GM12878 (cell line): ENCODE data around the gene ROR2. TPM values are rescaled to one million over a fixed set of nuclear protein-coding genes. Genes with fewer than 3 reads are reported as not detected.

ENCODE experiments used
- ATAC-seq: fragments of 200-7000 bp; cut with Tn5 transposase; 3 replicates; pipeline ENCODE4 v1.9.1; 2020; ENCODE audit warnings: mild to moderate bottlenecking, moderate library complexity
- BruUV-seq: library from RNA; stranded (reverse); fragments of 400-500 nt; replicated peaks from 2 replicates; lab custom pipeline; 2021; lab: Mats Ljungman, UMichigan
- CTCF ChIA-PET: fragments of 300-600 bp; sonication (Branson Sonifier 250); formaldehyde crosslinking; extraction: SDS; loops from one replicate; lab custom pipeline; 2021; ENCODE audit warnings: inconsistent platforms; lab: Yijun Ruan, JAX
- POLR2A ChIA-PET: fragments of 350-600 bp; formaldehyde crosslinking; extraction: SDS; loops from one replicate; lab custom pipeline; 2021; ENCODE audit warnings: inconsistent platforms; lab: Charles Lee
- RAD21 ChIA-PET: fragments of 300-600 bp; sonication (Branson Sonifier 250); formaldehyde crosslinking; loops from one replicate; lab custom pipeline; 2023; ENCODE audit warnings: antibody characterized with exemption; ENCODE audit not compliant: unreplicated experiment; lab: Charles Lee
- SMC1A ChIA-PET: fragments of 300-600 bp; sonication (Branson Sonifier 250); formaldehyde crosslinking; loops from one replicate; lab custom pipeline; 2023; ENCODE audit not compliant: unreplicated experiment, uncharacterized antibody; lab: Charles Lee
- DNase-seq: peaks from one replicate; pipeline ENCODE4 v3.0.0-alpha.2; 2011; ENCODE audit warnings: low read depth, low spot score
- FAIRE-seq: peaks from 3 replicates; lab custom pipeline; 2011; peaks lifted over from hg19 to GRCh38; lab: Jason Lieb, UNC
- H2AFZ ChIP-seq: 2 replicates; pipeline ENCODE4 v1.6.0; 2011; ENCODE audit warnings: low read depth, low read length, control low read depth; ENCODE audit not compliant: control insufficient read depth
- H3K27ac ChIP-seq: 2 replicates; pipeline ENCODE4 v1.5.1; 2011; ENCODE audit warnings: control low read depth; ENCODE audit not compliant: control insufficient read depth, insufficient read depth
- H3K27me3 ChIP-seq, 2 experiments: replicated peaks in 1 of 2; 2 replicates each; pipeline versions ENCODE4 v1.6.0 to v1.6.1; 2011; ENCODE audit warnings: low read length in 1 of 2; ENCODE audit not compliant: control insufficient read depth in 2 of 2, insufficient read depth in 2 of 2
- H3K36me3 ChIP-seq, 2 experiments: 2 replicates each; pipeline ENCODE4 v1.5.1; 2011; ENCODE audit warnings: low read length in 1 of 2; ENCODE audit not compliant: control insufficient read depth in 2 of 2, insufficient read depth in 2 of 2
- H3K4me1 ChIP-seq: 2 replicates; pipeline ENCODE4 v1.6.1; 2011; ENCODE audit warnings: mild to moderate bottlenecking, low read length, moderate library complexity, mixed read lengths; ENCODE audit not compliant: control insufficient read depth, insufficient read depth
- H3K4me2 ChIP-seq: 2 replicates; pipeline ENCODE4 v1.6.0; 2011; ENCODE audit warnings: control low read depth; ENCODE audit not compliant: control insufficient read depth, insufficient read depth
- H3K4me3 ChIP-seq: fragments of 200-600 bp; sonication (generic); 2 replicates; pipeline ENCODE4 v1.5.1; 2016
- H3K79me2 ChIP-seq: 2 replicates; pipeline ENCODE4 v1.6.0; 2011; ENCODE audit warnings: low read length; ENCODE audit not compliant: control insufficient read depth, insufficient read depth
- H3K9ac ChIP-seq: 2 replicates; pipeline ENCODE4 v1.8.0; 2011; ENCODE audit warnings: low read length, control low read depth, mixed read lengths; ENCODE audit not compliant: control insufficient read depth, insufficient read depth
- H3K9me3 ChIP-seq: replicated peaks from 3 replicates; pipeline ENCODE4 v1.5.1; 2011; ENCODE audit warnings: mild to moderate bottlenecking, low read length; ENCODE audit not compliant: control insufficient read depth, insufficient read depth
- H4K20me1 ChIP-seq: 2 replicates; pipeline ENCODE4 v1.6.0; 2011; ENCODE audit not compliant: control insufficient read depth, insufficient read depth
- BRCA1 ChIP-seq: IDR thresholded peaks from 2 replicates; pipeline ENCODE4 v1.6.1; 2011; ENCODE audit warnings: low read depth, low read length, improper control_type of control experiment
- SREBF2 ChIP-seq: IDR thresholded peaks from 2 replicates; pipeline ENCODE4 v1.6.1; 2012; ENCODE audit warnings: mild to moderate bottlenecking, low read length
- TAF1 ChIP-seq: IDR thresholded peaks from 2 replicates; pipeline ENCODE4 v1.6.1; 2011; ENCODE audit warnings: mild to moderate bottlenecking, low read depth, low read length, borderline replicate concordance
- TCF7 ChIP-seq: IDR thresholded peaks from 2 replicates; pipeline ENCODE4 v1.6.1; 2014; ENCODE audit warnings: antibody characterized with exemption, borderline replicate concordance
- WGBS: methylation state at CpG from one replicate; pipeline ENCODE4 v1.1.6; 2016; ENCODE audit warnings: low lambda C conversion rate; ENCODE audit not compliant: insufficient replicate concordance, insufficient coverage; ENCODE audit errors: missing lambda C conversion rate; 5-methylcytosine and 5-hydroxymethylcytosine counted together
- in situ Hi-C: fragments of 300-500 bp; cut with MboI; formaldehyde crosslinking; loops from 9 replicates; pipeline ENCODE4 v1.14.3; 2018; ENCODE audit warnings: mixed read lengths
- intact Hi-C: fragments of 100-400 bp; cut with micrococcal nuclease; formaldehyde crosslinking; loops from one replicate; pipeline ENCODE4 v1.14.2; 2022; ENCODE audit not compliant: unreplicated experiment
- polyA plus RNA-seq, 11 experiments: library from polyadenylated mRNA; depleted of rRNA in 4 of 11; unstranded in 6 of 11; stranded (reverse) in 5 of 11; fragments of >200 nt; fragmentation: Nextera tagmentation in 4 of 11; fragmentation: Illumina TruSeq in 1 of 11; extraction: Ambion mirVana in 4 of 11; extraction: Trizol in 1 of 11; gene quantifications; 1 replicate in 1 of 11; 2 replicates in 10 of 11; pipeline versions ENCODE4 v1.2.1 to v1.2.3, GENCODE V29; 2011 to 2016; ENCODE audit warnings: inconsistent platforms in 2 of 11, missing spikeins in 2 of 11, low read depth in 1 of 11
- total RNA-seq, 4 experiments: library from RNA; depleted of rRNA in 3 of 4; stranded (reverse); fragments of >200 nt in 3 of 4; fragmentation: Illumina TruSeq in 1 of 4; extraction: Trizol in 1 of 4; gene quantifications; 2 replicates each; pipeline versions ENCODE4 v1.2.1 to v1.2.3, GENCODE V29; 2013 to 2021
- TF ChIP-seq, protein P1 (sequence below): fragments of 450-650 bp; IDR thresholded peaks from 2 replicates; pipeline ENCODE4 v1.6.1; 2017; ENCODE audit warnings: low read depth, mild to moderate bottlenecking, moderate library complexity
- TF ChIP-seq, protein P2 (sequence below): fragments of 450-650 bp; IDR thresholded peaks from 2 replicates; pipeline ENCODE4 v1.6.1; 2017; ENCODE audit warnings: antibody characterized with exemption, mild to moderate bottlenecking, moderate library complexity
- TF ChIP-seq, protein P3 (sequence below): IDR thresholded peaks from 2 replicates; pipeline ENCODE4 v1.6.1; 2011; ENCODE audit warnings: borderline replicate concordance, low read depth, mild to moderate bottlenecking, moderate library complexity, mixed read lengths, low read length; ENCODE audit not compliant: insufficient read depth; ENCODE audit errors: extremely low read length

Gene ROR2
- total and polyA plus RNA-seq, 10 of the 15 experiments (the other 5 are each of a cell fraction or from before 2014, with no cell fraction given) = 0.03 to 0.05 TPM; not detected in 8

DNA sequence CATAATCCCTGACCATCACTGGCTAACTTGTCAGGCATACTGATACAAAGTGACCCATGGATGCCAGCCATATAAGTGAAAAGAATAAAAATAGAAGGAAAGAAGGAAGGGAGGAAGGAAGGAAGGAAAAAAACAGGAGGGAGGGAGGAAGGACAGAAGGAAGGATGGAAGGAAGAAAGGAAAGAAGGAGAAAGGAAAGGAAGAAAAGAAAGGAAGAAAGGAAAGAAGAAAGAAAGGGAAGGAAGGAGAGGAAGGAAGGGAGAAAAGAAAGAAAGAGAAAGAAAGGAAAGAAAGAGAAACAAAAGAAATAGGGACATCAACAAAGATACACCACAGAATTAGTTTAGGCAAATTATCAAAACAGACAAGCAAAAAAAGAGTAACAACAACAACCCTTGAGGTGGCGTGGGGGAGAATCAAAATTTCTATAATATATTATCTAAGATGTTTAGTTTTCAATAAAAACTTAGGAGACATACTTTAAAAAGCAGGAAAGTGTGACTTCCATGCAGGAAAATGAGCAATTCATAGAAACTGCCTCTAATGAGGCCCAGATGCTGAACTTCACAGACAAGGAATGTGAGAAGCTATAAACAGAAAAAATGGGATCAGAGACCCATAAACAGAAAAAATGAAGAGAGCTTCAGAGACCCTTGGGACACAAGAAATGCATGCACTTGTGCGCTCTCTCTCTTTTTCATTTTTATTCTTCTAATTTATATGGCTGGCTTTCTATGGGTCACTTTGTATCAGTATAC lies 430.3 kb downstream of the ROR2 start:
- Histone ChIP-seq H3K27me3 (no peaks in the 10 kb centered on the region), H3K4me3 (no peak overlapping the region), H3K9ac (no peak overlapping the region), H3K4me1 (peaks cover 10% of the 10 kb centered on the region), H2AFZ (no peak overlapping the region), H3K27ac (no peak overlapping the region), H3K4me2 (no peak overlapping the region), H3K9me3 (peaks cover 5% of the 10 kb centered on the region; the same call in 2 of the 3 replicates), H3K36me3 (no peaks in the 10 kb centered on the region), H3K79me2 (no peaks in the 10 kb centered on the region), H4K20me1 (no peaks in the 10 kb centered on the region)
- DNase-seq (no peak), ATAC-seq (no peak), FAIRE-seq (no peak)
- intact Hi-C loops = no loop called here
- in situ Hi-C loops = no loop called here
- BruUV-seq = no TSS peak
- ChIA-PET SMC1A (no interaction called here), POLR2A (no interaction called here), CTCF (no interaction called here), RAD21 (interaction anchor here (0.9 kb wide), 1 partner anchor 144 kb away, joined by 3 read pairs; no protein-coding TSS in a partner anchor)
- WGBS = 54% methylated on average over 2 of the region's 2 CpGs
- TF ChIP-seq, protein P1, sequence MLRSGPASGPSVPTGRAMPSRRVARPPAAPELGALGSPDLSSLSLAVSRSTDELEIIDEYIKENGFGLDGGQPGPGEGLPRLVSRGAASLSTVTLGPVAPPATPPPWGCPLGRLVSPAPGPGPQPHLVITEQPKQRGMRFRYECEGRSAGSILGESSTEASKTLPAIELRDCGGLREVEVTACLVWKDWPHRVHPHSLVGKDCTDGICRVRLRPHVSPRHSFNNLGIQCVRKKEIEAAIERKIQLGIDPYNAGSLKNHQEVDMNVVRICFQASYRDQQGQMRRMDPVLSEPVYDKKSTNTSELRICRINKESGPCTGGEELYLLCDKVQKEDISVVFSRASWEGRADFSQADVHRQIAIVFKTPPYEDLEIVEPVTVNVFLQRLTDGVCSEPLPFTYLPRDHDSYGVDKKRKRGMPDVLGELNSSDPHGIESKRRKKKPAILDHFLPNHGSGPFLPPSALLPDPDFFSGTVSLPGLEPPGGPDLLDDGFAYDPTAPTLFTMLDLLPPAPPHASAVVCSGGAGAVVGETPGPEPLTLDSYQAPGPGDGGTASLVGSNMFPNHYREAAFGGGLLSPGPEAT = no peak
- TF ChIP-seq SREBF2 (no peak), BRCA1 (no peak), TCF7 (no peak), TAF1 (no peak)
- TF ChIP-seq, protein P2, sequence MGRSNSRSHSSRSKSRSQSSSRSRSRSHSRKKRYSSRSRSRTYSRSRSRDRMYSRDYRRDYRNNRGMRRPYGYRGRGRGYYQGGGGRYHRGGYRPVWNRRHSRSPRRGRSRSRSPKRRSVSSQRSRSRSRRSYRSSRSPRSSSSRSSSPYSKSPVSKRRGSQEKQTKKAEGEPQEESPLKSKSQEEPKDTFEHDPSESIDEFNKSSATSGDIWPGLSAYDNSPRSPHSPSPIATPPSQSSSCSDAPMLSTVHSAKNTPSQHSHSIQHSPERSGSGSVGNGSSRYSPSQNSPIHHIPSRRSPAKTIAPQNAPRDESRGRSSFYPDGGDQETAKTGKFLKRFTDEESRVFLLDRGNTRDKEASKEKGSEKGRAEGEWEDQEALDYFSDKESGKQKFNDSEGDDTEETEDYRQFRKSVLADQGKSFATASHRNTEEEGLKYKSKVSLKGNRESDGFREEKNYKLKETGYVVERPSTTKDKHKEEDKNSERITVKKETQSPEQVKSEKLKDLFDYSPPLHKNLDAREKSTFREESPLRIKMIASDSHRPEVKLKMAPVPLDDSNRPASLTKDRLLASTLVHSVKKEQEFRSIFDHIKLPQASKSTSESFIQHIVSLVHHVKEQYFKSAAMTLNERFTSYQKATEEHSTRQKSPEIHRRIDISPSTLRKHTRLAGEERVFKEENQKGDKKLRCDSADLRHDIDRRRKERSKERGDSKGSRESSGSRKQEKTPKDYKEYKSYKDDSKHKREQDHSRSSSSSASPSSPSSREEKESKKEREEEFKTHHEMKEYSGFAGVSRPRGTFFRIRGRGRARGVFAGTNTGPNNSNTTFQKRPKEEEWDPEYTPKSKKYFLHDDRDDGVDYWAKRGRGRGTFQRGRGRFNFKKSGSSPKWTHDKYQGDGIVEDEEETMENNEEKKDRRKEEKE = no peak
- TF ChIP-seq, protein P3, sequence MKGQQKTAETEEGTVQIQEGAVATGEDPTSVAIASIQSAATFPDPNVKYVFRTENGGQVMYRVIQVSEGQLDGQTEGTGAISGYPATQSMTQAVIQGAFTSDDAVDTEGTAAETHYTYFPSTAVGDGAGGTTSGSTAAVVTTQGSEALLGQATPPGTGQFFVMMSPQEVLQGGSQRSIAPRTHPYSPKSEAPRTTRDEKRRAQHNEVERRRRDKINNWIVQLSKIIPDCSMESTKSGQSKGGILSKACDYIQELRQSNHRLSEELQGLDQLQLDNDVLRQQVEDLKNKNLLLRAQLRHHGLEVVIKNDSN = no peak
